ENCODE results near the gene VWF. TPM values are rescaled to one million over a fixed set of nuclear protein-coding genes. Genes with fewer than 3 reads are reported as not detected.

The VWF gene
- total RNA-seq, 6 donors from 2014 or later, result 292 to 543 (median 360) TPM

DNA sequence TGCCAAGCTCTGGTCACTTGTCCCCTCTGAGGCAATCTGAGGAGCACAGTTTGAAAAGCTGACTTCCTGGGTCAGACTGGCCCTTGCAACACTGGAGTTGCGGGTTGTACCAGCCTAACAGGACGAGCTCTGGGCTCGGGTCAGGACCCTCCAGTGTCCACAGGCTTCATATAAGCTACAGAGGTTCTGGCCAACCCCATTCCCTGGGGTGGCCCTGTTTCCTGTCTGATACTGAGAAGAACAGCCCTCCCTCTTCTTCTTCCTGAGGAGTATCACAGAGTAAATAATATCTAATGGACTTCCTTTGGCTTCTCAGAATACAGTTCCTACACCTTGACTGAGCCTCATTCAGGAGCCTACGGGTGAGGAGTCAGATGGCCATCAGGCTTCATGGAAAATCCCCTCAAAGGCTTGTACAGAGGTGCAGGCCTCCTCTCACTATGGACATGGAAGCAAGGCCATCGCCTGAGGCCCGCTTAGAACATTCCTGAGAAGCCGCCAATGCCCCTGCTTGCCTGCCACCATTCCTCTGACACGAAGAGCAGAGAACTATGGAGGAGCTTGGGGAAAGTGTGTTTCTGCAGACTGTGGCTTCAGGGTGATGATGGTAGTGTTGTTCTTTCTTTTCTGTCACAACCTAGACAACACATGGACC is 150.9 kb downstream of the VWF start:
- Histone ChIP-seq H3K27me3 (no peaks in the 10 kb centered on the region), H3K36me3 (peaks cover 0 to 63% (median 5%) of the 10 kb centered on the region in 4 donors), H3K4me3 (no peak overlapping the region), H3K9me3 (no peaks in the 10 kb centered on the region), H3K4me1 (peaks cover 0 to 14% (median 5%) of the 10 kb centered on the region in 4 donors), H3K27ac (no peak overlapping the region)
- TF ChIP-seq EP300 (IDR thresholded peaks at IDR 0.05), result no peak
- TF ChIP-seq, protein P1, sequence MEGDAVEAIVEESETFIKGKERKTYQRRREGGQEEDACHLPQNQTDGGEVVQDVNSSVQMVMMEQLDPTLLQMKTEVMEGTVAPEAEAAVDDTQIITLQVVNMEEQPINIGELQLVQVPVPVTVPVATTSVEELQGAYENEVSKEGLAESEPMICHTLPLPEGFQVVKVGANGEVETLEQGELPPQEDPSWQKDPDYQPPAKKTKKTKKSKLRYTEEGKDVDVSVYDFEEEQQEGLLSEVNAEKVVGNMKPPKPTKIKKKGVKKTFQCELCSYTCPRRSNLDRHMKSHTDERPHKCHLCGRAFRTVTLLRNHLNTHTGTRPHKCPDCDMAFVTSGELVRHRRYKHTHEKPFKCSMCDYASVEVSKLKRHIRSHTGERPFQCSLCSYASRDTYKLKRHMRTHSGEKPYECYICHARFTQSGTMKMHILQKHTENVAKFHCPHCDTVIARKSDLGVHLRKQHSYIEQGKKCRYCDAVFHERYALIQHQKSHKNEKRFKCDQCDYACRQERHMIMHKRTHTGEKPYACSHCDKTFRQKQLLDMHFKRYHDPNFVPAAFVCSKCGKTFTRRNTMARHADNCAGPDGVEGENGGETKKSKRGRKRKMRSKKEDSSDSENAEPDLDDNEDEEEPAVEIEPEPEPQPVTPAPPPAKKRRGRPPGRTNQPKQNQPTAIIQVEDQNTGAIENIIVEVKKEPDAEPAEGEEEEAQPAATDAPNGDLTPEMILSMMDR (IDR thresholded peaks at IDR 0.05), result no peak
- WGBS, 2 donors, result 65 to 87% methylated on average over 4 to 8 of the region's 8 CpGs
- DNase-seq (no peak), ATAC-seq (ENCODE audit: low FRiP score in 2 of 2) (no peak)

DNA sequence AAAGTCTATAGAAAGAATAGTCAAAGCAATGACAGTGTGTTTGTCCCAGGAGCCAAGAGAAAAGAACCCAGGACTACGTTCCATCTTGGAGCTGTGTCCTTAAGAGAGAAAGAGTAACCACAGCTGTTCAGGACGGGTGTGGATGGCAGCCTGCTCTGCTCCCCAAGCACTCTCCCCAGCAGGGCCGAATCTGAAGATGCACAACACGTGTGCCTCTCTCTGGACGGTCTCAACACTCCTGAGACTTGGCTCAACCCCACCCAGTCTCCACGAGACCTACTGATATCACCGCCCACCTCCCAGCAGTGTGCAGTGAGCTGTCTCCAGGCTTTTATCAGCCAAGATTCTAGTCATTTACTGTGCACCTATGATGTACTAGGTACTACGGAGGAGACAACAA is 152.1 kb downstream of the VWF start:
- peaks cover 0 to 14% (median 5%) of the 10 kb centered on the region in 4 donors for H3K4me1 ChIP-seq
- WGBS, 2 donors, result 69 to 75% methylated on average over 8 of the region's 8 CpGs
- DNase-seq (no peak), ATAC-seq (ENCODE audit: low FRiP score in 2 of 2) (no peak)
- H3K4me3 ChIP-seq, result no peak overlapping the region
- TF ChIP-seq, protein P1 (IDR thresholded peaks at IDR 0.05), result no peak
- TF ChIP-seq POLR2A (IDR thresholded peaks at IDR 0.05), result no peak
- no peak for TF ChIP-seq EP300 (IDR thresholded peaks at IDR 0.05)
- TF ChIP-seq POLR2AphosphoS5 (IDR thresholded peaks at IDR 0.05), result no peak
- no peak overlapping the region for H3K27ac ChIP-seq
- no peaks in the 10 kb centered on the region for H3K27me3 ChIP-seq
- H3K9me3 ChIP-seq, result no peaks in the 10 kb centered on the region
- H3K36me3 ChIP-seq, result peaks cover 0 to 73% (median 9%) of the 10 kb centered on the region in 4 donors

DNA sequence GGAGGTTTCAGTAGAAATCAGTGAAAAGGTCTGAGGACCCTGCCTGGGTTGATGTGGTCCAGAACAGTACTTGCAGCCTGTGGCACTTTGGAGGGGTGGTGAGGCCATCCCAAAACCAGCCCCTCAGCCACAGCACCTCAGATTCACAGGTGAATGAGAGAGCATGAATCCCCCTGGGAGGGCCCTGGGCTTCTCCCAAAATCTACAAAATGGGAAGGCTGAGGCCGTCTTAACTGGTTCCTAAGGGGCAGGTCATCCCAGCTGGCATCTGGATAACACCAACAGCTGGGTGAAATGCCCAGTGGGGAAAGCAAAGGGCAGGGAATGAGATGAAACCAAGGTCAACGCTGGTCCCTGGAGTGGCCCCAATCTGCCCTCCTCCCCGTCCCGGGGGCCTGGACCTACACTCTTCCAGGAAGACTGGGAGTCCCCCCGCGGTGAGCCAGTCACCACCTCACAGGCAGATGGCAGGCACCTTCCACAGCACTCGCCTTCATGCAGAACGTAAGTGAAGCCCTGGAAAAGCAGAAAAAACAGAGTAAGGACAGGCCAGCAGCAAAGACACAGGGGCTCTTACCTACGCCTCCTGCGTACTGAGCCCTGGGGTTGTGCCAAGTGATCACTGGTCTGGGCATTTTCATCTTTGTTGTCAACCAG is 153.1 kb downstream of the VWF start:
- WGBS, 2 donors, result 93% methylated on average over 10 of the region's 10 CpGs
- Histone ChIP-seq H3K4me3 (no peak overlapping the region), H3K27ac (no peak overlapping the region), H3K9me3 (no peaks in the 10 kb centered on the region), H3K4me1 (peaks cover 0 to 7% (median 1%) of the 10 kb centered on the region in 4 donors), H3K36me3 (peaks cover 0 to 74% (median 9%) of the 10 kb centered on the region in 4 donors), H3K27me3 (no peaks in the 10 kb centered on the region)
- ATAC-seq (ENCODE audit: low FRiP score in 2 of 2) (no peak), DNase-seq (peak in 1 of 2 donors; percentile 43)
- TF ChIP-seq EP300 (IDR thresholded peaks at IDR 0.05) (no peak), POLR2AphosphoS5 (IDR thresholded peaks at IDR 0.05) (no peak), POLR2A (IDR thresholded peaks at IDR 0.05) (no peak)
- TF ChIP-seq, protein P1 (IDR thresholded peaks at IDR 0.05), result no peak

DNA sequence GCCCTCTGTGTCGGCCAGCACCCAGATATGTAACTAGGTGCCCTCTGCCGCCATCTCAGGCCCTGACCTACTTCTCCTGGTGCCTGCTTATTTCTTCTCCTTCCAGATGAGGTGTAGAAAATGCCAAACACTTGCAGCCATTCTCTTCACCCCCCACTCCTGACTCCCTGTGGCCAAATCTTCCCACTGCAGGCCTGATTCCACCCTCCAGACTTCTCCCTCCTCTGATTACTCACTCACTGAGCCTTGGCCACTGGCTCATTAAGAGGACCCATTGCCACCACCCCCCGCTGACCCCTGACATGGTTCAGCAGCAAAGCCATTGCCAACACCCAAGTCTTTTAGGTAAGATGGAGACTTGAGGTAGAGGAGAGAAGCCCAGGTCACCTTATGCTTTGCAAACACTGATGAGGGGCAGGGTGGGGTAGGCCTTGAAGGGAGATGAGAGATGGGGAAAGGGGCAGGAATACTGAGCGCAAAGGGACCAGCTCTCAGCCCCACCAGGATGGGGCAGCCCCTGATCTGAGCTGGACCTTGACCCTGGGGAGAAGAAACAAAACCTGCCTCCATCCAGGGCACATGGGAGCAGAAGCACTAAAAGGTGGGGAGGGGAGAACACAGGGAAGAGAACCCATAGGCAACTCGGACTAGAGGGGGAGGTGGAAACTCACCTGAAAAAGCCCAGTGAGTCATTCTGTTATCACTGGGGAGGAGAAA is 154.3 kb downstream of the VWF start:
- ATAC-seq (ENCODE audit: low FRiP score in 2 of 2), result no peak

More for the DNA sequence above, 154.3 kb downstream of the VWF start:
- Histone ChIP-seq H3K9me3 (no peaks in the 10 kb centered on the region), H3K27me3 (no peaks in the 10 kb centered on the region), H3K4me3 (no peak overlapping the region), H3K4me1 (peaks cover 0 to 4% (median 2%) of the 10 kb centered on the region in 4 donors), H3K27ac (no peak overlapping the region), H3K36me3 (peaks cover 0 to 74% (median 9%) of the 10 kb centered on the region in 4 donors)
- TF ChIP-seq, protein P1 (IDR thresholded peaks at IDR 0.05), result no peak
- TF ChIP-seq EP300 (IDR thresholded peaks at IDR 0.05), result no peak
- TF ChIP-seq POLR2A (IDR thresholded peaks at IDR 0.05), result no peak
- TF ChIP-seq POLR2AphosphoS5 (IDR thresholded peaks at IDR 0.05), result no peak
- DNase-seq, result no peak
- 88 to 94% methylated on average over 5 of the region's 5 CpGs for WGBS, 2 donors

All from upper lobe of left lung (tissue), 6 donors.